Activated CD8-positive, alpha-beta memory T cell treated with anti-CD3 and anti-CD28 coated beads for 1 hour (primary cell): ENCODE data around the gene URGCP.

ENCODE experiments used
- DNase-seq, 2 donors: peaks; one replicate each; pipeline ENCODE4 v3.0.0-alpha.2; 2020; ENCODE audit warnings: low read depth in 1 of 2; ENCODE audit errors: extremely low read depth in 1 of 2

The URGCP gene

GRCh38 chr7:43906331-43907010 lies at the start of gene URGCP:
TSS of gene URGCP (minus strand) at chr7:43906596. CDS start at chr7:43906575, 21 bp downstream.
- peak; percentile 2 to 44 for DNase-seq

GRCh38 chr7:43956027-43956426 lies 49.6 kb upstream of the URGCP start:
- no peak for DNase-seq

GRCh38 chr7:43954524-43955228 lies 48.3 kb upstream of the URGCP start:
- no peak for DNase-seq

- DNase-seq: no peak
These were observed 46.7 kb upstream of the URGCP start for GRCh38 chr7:43953071-43953470.

- no peak for DNase-seq
These were observed 45.6 kb upstream of the URGCP start for GRCh38 chr7:43952028-43952427.

- DNase-seq: no peak
These were observed 37.9 kb upstream of the URGCP start for GRCh38 chr7:43944286-43944685.

- DNase-seq: no peak
These were observed 37.2 kb upstream of the URGCP start for GRCh38 chr7:43943417-43944187.

- DNase-seq: no peak
These were observed 36.6 kb upstream of the URGCP start for GRCh38 chr7:43942997-43943396.

- no peak for DNase-seq
These were observed 35.9 kb upstream of the URGCP start for GRCh38 chr7:43942250-43942649.

GRCh38 chr7:43938892-43939482 lies 32.6 kb upstream of the URGCP start:
- DNase-seq: no peak

- DNase-seq: no peak
These were observed 31.0 kb upstream of the URGCP start for GRCh38 chr7:43937444-43937843.

- DNase-seq: no peak
These were observed 27.6 kb upstream of the URGCP start for GRCh38 chr7:43933902-43934560.

- DNase-seq: no peak
These were observed 24.9 kb upstream of the URGCP start for GRCh38 chr7:43931346-43931745.

- DNase-seq: no peak
These were observed 23.4 kb upstream of the URGCP start for GRCh38 chr7:43929529-43930457.

GRCh38 chr7:43927810-43928209 lies 21.4 kb upstream of the URGCP start:
- DNase-seq: no peak

- no peak for DNase-seq
These were observed 20.4 kb upstream of the URGCP start for GRCh38 chr7:43926798-43927123.

- DNase-seq: peak; percentile 58 to 82
These were observed 19.8 kb upstream of the URGCP start, which contains the start of gene UBE2D4 for GRCh38 chr7:43925984-43926797. TSS of gene UBE2D4 (plus strand) at chr7:43926436. CDS start at chr7:43926533, 97 bp downstream.

- no peak for DNase-seq
These were observed 16.3 kb upstream of the URGCP start for GRCh38 chr7:43922726-43923125.

- no peak for DNase-seq
These were observed 15.0 kb upstream of the URGCP start for GRCh38 chr7:43921423-43921822.
